HepG2 (cell line): ENCODE results near the gene RNF4. TPM values are rescaled to one million over a fixed set of nuclear protein-coding genes. Genes with fewer than 3 reads are reported as not detected.

ENCODE experiments used
- AKAP8 ChIP-seq: sonication (generic); formaldehyde crosslinking; IDR thresholded peaks from 2 replicates; pipeline ENCODE4 v1.5.1; 2020; ENCODE audit warnings: mild to moderate bottlenecking, missing genetic modification reagents
- CSRNP1 ChIP-seq: sonication (generic); formaldehyde crosslinking; IDR thresholded peaks from 2 replicates; pipeline ENCODE4 v1.8.1; 2023; ENCODE audit warnings: mild to moderate bottlenecking, missing genetic modification reagents
- ELF3 ChIP-seq: IDR thresholded peaks from 2 replicates; pipeline ENCODE4 v1.6.1; 2016; ENCODE audit warnings: missing genetic modification reagents, missing compliant biosample characterization
- FOXC1 ChIP-seq: sonication (generic); formaldehyde crosslinking; IDR thresholded peaks from 2 replicates; pipeline ENCODE4 v1.8.0; 2022; ENCODE audit warnings: mild to moderate bottlenecking, missing genetic modification reagents, borderline replicate concordance
- GABPB1 ChIP-seq: IDR thresholded peaks from 2 replicates; pipeline ENCODE4 v1.6.1; 2016; ENCODE audit warnings: mild to moderate bottlenecking, missing genetic modification reagents, moderate library complexity, missing compliant biosample characterization
- KDM2A ChIP-seq: sonication (generic); formaldehyde crosslinking; IDR thresholded peaks from 2 replicates; pipeline ENCODE4 v1.4.0; 2020; ENCODE audit warnings: low read depth, missing genetic modification reagents, borderline replicate concordance
- KLF12 ChIP-seq: sonication (generic); formaldehyde crosslinking; IDR thresholded peaks from 2 replicates; pipeline ENCODE4 v1.4.0; 2020; ENCODE audit warnings: missing genetic modification reagents, borderline replicate concordance
- KMT2A ChIP-seq: sonication (generic); formaldehyde crosslinking; IDR thresholded peaks from 2 replicates; pipeline ENCODE4 v1.4.0; 2020; ENCODE audit warnings: missing genetic modification reagents
- MTA1 ChIP-seq: sonication (generic); formaldehyde crosslinking; IDR thresholded peaks from 2 replicates; pipeline ENCODE4 v1.4.0; 2020; ENCODE audit warnings: missing genetic modification reagents, mild to moderate bottlenecking, borderline replicate concordance
- RBFOX2 ChIP-seq: fragments of 200-400 bp; formaldehyde crosslinking; IDR thresholded peaks from 2 replicates; pipeline ENCODE4 v1.6.1; 2017; ENCODE audit warnings: low read depth, mild to moderate bottlenecking, low read length
- RBM39 ChIP-seq: fragments of 200-400 bp; formaldehyde crosslinking; IDR thresholded peaks from one replicate; pipeline ENCODE4 v1.6.1; 2018; ENCODE audit warnings: antibody characterized with exemption, mild to moderate bottlenecking, low read depth, low read length; ENCODE audit not compliant: poor library complexity, severe bottlenecking
- SATB2 ChIP-seq: sonication (generic); formaldehyde crosslinking; IDR thresholded peaks from 2 replicates; pipeline ENCODE4 v1.5.0; 2020; ENCODE audit warnings: missing genetic modification reagents
- TEAD2 ChIP-seq: sonication (generic); formaldehyde crosslinking; IDR thresholded peaks from 2 replicates; pipeline ENCODE4 v1.9.0; 2021; ENCODE audit warnings: missing genetic modification reagents
- THYN1 ChIP-seq: sonication (generic); formaldehyde crosslinking; IDR thresholded peaks from 2 replicates; pipeline ENCODE4 v1.8.1; 2023; ENCODE audit warnings: low read depth, mild to moderate bottlenecking, moderate library complexity, missing genetic modification reagents, borderline replicate concordance
- ZBTB38 ChIP-seq: sonication (generic); formaldehyde crosslinking; IDR thresholded peaks from 2 replicates; pipeline ENCODE4 v1.5.1; 2020; ENCODE audit warnings: mild to moderate bottlenecking, missing genetic modification reagents
- ZBTB7A ChIP-seq: sonication (generic); formaldehyde crosslinking; IDR thresholded peaks from 2 replicates; pipeline ENCODE4 v1.8.0; 2022; ENCODE audit warnings: mild to moderate bottlenecking, missing genetic modification reagents
- ZNF225 ChIP-seq: sonication (generic); formaldehyde crosslinking; IDR thresholded peaks from 2 replicates; pipeline ENCODE4 v1.4.0; 2020; ENCODE audit warnings: mild to moderate bottlenecking, missing genetic modification reagents
- ZNF274 ChIP-seq: sonication (generic); formaldehyde crosslinking; IDR thresholded peaks from 2 replicates; pipeline ENCODE4 v1.5.1; 2020; ENCODE audit warnings: mild to moderate bottlenecking, missing genetic modification reagents
- ZNF549 ChIP-seq: sonication (generic); formaldehyde crosslinking; IDR thresholded peaks from 2 replicates; pipeline ENCODE4 v1.5.0; 2020; ENCODE audit warnings: missing genetic modification reagents
- ZNF563 ChIP-seq: sonication (generic); formaldehyde crosslinking; IDR thresholded peaks from 2 replicates; pipeline ENCODE4 v1.8.0; 2022; ENCODE audit warnings: mild to moderate bottlenecking, moderate library complexity, missing genetic modification reagents
- ZNF674 ChIP-seq: sonication (generic); formaldehyde crosslinking; IDR thresholded peaks from 2 replicates; pipeline ENCODE4 v1.5.0; 2020; ENCODE audit warnings: low read depth, mild to moderate bottlenecking, missing genetic modification reagents
- ZNF678 ChIP-seq: sonication (generic); formaldehyde crosslinking; IDR thresholded peaks from 2 replicates; pipeline ENCODE4 v1.4.0; 2020; ENCODE audit warnings: mild to moderate bottlenecking, missing genetic modification reagents
- polyA plus RNA-seq, 8 experiments: library from polyadenylated mRNA; depleted of rRNA in 3 of 8; stranded (reverse) in 7 of 8; unstranded in 1 of 8; fragments of >200 nt; fragmentation: Illumina TruSeq in 4 of 8; extraction: Trizol in 4 of 8; gene quantifications; 2 replicates each; pipeline versions ENCODE4 v1.2.1 to v1.2.3, GENCODE V29; 2011 to 2016; ENCODE audit warnings: low read depth in 4 of 8, missing spikeins in 1 of 8, mixed read lengths in 1 of 8; ENCODE audit not compliant: insufficient read depth in 1 of 8
- total RNA-seq, 5 experiments: library from RNA; depleted of rRNA; stranded (reverse); fragments of >200 nt; fragmentation: Illumina TruSeq; extraction: Trizol; gene quantifications; 2 replicates each; pipeline ENCODE4 v1.2.3, GENCODE V29; 2016; ENCODE audit warnings: low read depth in 1 of 5
- TF ChIP-seq, protein P1 (sequence below): sonication (generic); formaldehyde crosslinking; IDR thresholded peaks from 2 replicates; pipeline ENCODE4 v1.8.0; 2022; ENCODE audit warnings: missing genetic modification reagents, mild to moderate bottlenecking, borderline replicate concordance
- TF ChIP-seq, protein P2 (sequence below): sonication (generic); formaldehyde crosslinking; IDR thresholded peaks from 2 replicates; pipeline ENCODE4 v1.8.0; 2022; ENCODE audit warnings: mild to moderate bottlenecking, missing genetic modification reagents, moderate library complexity
- TF ChIP-seq, protein P3 (sequence below), 2 experiments: fragments of 450-650 bp in 1 of 2; sonication (generic) in 1 of 2; formaldehyde crosslinking; IDR thresholded peaks; 2 replicates each; pipeline versions ENCODE4 v1.5.0 to v1.8.0; 2020 to 2022; ENCODE audit warnings: mild to moderate bottlenecking in 1 of 2, missing genetic modification reagents in 1 of 2

RNF4 gene
- total and polyA plus RNA-seq, 2 of the 13 experiments (the other 11 are each of a cell fraction or from before 2014, with no cell fraction given): 38.1 to 45.1 TPM

DNA sequence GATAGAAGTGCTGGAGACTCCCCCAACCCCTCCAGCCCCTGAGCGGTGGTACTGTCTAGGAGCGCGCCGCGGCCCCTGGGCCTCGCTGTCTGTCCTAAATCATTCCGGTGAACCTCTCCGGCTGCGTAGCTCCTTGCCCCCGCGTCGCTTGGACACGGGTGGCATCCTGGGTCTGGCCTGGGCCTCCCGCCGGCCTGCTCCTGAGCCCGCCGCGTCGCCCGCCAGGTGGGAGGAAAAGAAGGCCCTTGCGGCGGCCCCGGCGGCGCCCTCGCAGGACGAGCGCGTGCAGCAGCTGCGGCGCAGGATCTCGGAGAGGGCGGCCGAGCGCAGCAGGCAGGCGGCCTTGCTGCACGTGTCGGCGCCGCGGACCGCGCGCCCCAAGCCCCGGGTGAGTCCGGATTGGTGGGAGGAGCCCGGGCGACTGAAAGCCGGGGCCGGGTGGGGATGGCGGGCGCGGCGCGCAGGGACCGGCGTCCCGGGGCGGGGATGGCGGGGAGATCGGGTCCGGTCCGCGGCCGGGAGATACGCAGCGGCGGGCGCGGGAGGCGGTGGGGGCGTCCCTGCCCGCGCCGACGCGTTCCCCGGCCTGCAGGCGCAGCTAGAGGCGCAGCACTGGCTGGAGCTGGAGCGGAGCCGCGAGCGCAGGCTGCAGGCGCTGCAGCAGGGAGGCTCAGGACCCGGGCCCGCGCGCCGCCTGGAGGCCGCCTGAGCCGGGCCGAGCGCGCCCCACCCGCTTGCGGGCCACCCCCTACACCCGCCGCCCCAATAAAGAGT is 6.5 kb upstream of the RNF4 start (continued):
- TF ChIP-seq CSRNP1 (CRISPR knock-in tag): peak; percentile 47
- peak; percentile 57; the same call in 1 of the 2 replicates for TF ChIP-seq KDM2A
- TF ChIP-seq ZBTB7A (CRISPR knock-in tag): no peak
- peak; percentile 65; the same call in 1 of the 2 replicates for TF ChIP-seq AKAP8
- no peak for TF ChIP-seq RBFOX2
- TF ChIP-seq ZNF225: peak; percentile 83; the same call in 1 of the 2 replicates
- peak; percentile 65; the same call in 1 of the 2 replicates for TF ChIP-seq KLF12 (CRISPR knock-in tag)
- peak; percentile 71; the same call in 1 of the 2 replicates for TF ChIP-seq ZNF274 (CRISPR knock-in tag)
- TF ChIP-seq ZNF678 (CRISPR knock-in tag): peak; percentile 43; the same call in 1 of the 2 replicates
- TF ChIP-seq, protein P1, sequence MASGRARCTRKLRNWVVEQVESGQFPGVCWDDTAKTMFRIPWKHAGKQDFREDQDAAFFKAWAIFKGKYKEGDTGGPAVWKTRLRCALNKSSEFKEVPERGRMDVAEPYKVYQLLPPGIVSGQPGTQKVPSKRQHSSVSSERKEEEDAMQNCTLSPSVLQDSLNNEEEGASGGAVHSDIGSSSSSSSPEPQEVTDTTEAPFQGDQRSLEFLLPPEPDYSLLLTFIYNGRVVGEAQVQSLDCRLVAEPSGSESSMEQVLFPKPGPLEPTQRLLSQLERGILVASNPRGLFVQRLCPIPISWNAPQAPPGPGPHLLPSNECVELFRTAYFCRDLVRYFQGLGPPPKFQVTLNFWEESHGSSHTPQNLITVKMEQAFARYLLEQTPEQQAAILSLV (CRISPR knock-in tag): peak; percentile 67; the same call in 1 of the 2 replicates
- peak; percentile 90 for TF ChIP-seq FOXC1 (CRISPR knock-in tag)
- peak; percentile 94 for TF ChIP-seq SATB2 (CRISPR knock-in tag)
- peak; percentile 73; the same call in 1 of the 2 replicates for TF ChIP-seq GABPB1 (CRISPR knock-in tag)
- TF ChIP-seq RBM39: no peak
- TF ChIP-seq ZNF549 (CRISPR knock-in tag): 0 out of 2 replicates have a peak, but pooled peaks have one; percentile 64
- TF ChIP-seq, protein P2, sequence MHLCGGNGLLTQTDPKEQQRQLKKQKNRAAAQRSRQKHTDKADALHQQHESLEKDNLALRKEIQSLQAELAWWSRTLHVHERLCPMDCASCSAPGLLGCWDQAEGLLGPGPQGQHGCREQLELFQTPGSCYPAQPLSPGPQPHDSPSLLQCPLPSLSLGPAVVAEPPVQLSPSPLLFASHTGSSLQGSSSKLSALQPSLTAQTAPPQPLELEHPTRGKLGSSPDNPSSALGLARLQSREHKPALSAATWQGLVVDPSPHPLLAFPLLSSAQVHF: peak; percentile 95
- TF ChIP-seq ZNF674 (CRISPR knock-in tag): 0 out of 2 replicates have a peak, but pooled peaks have one; percentile 40
- peak; percentile 52; the same call in 1 of the 2 replicates for TF ChIP-seq ELF3
- peak; percentile 50; the same call in 1 of the 2 replicates for TF ChIP-seq TEAD2 (CRISPR knock-in tag)
- no peak for TF ChIP-seq THYN1
- peak; percentile 95 for TF ChIP-seq ZNF563 (CRISPR knock-in tag)
- peak; percentile 69; the same call in 1 of the 2 replicates for TF ChIP-seq ZBTB38 (CRISPR knock-in tag)
- peak; percentile 64; the same call in 1 of the 2 replicates for TF ChIP-seq MTA1 (CRISPR knock-in tag)
- TF ChIP-seq, protein P3, sequence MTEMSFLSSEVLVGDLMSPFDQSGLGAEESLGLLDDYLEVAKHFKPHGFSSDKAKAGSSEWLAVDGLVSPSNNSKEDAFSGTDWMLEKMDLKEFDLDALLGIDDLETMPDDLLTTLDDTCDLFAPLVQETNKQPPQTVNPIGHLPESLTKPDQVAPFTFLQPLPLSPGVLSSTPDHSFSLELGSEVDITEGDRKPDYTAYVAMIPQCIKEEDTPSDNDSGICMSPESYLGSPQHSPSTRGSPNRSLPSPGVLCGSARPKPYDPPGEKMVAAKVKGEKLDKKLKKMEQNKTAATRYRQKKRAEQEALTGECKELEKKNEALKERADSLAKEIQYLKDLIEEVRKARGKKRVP (CRISPR knock-in tag; IDR thresholded peaks at IDR 0.05): peak in 1 of 2 experiments; percentile 67; a peak in 2 of 4 replicates
- peak; percentile 44 for TF ChIP-seq KMT2A (CRISPR knock-in tag)
